Testis (tissue), 2 donors: ENCODE measurements around the gene HK2.

Experiments used
- POLR2A ChIP-seq: fragments of 450-650 bp; IDR thresholded peaks from one replicate; pipeline ENCODE4 v1.6.1; 2017; ENCODE audit warnings: antibody characterized with exemption, mild to moderate bottlenecking, moderate library complexity
- TF ChIP-seq, protein P1 (sequence below), 3 experiments: fragments of 450-650 bp in 2 of 3; fragments of 200-600 bp in 1 of 3; sonication (generic) in 1 of 3; IDR thresholded peaks; one replicate each; pipeline ENCODE4 v1.5.1; 2016 to 2019; ENCODE audit warnings: antibody characterized with exemption in 3 of 3, mild to moderate bottlenecking in 2 of 3, moderate library complexity in 1 of 3

DNA sequence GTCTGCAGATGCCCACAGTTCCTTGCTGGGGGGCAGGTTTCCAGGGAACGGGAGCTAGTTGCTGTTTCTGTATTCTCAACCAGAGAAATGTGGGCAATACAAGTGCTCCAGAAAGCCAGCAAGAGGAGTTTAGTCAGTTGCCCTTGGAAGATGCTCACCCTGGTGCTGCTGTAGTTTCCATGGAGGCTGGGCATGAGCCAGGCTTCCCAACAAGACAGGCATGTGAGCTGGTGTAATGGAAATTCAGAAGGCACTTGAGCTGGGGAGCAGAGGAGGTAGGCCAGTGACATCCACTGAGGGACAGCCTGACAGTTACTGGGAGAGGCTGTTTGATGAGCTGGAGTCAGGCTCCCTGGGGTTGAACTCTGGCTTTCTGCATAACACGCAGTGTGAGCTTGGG lies 7.7 kb downstream of the HK2 start:
- TF ChIP-seq POLR2A, result no peak
- TF ChIP-seq, protein P1, sequence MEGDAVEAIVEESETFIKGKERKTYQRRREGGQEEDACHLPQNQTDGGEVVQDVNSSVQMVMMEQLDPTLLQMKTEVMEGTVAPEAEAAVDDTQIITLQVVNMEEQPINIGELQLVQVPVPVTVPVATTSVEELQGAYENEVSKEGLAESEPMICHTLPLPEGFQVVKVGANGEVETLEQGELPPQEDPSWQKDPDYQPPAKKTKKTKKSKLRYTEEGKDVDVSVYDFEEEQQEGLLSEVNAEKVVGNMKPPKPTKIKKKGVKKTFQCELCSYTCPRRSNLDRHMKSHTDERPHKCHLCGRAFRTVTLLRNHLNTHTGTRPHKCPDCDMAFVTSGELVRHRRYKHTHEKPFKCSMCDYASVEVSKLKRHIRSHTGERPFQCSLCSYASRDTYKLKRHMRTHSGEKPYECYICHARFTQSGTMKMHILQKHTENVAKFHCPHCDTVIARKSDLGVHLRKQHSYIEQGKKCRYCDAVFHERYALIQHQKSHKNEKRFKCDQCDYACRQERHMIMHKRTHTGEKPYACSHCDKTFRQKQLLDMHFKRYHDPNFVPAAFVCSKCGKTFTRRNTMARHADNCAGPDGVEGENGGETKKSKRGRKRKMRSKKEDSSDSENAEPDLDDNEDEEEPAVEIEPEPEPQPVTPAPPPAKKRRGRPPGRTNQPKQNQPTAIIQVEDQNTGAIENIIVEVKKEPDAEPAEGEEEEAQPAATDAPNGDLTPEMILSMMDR (IDR thresholded peaks at IDR 0.05), result no peak
